GM19324 (cell line): Measurements from ENCODE around the gene SRGAP2C.
"Not testable (repeated sequence)": the region's sequence is repeated elsewhere in the genome, so short reads cannot be mapped to it uniquely, and the experiment has no call there.

ENCODE experiments used
- ATAC-seq: cut with Tn5 transposase; IDR thresholded peaks from one replicate; pipeline ENCODE4 v1.9.1; 2021; ENCODE audit warnings: mild to moderate bottlenecking, moderate library complexity; ENCODE audit not compliant: unreplicated experiment, low FRiP score

SRGAP2C gene

GRCh38 chr1:121184290-121185127 is at the start of gene SRGAP2C, which contains the start of gene FAM72B:
TSS of gene SRGAP2C (plus strand) at chr1:121184975. CDS start at chr1:121187447, 2,472 bp downstream.
TSS of gene FAM72B (minus strand) at chr1:121184340. CDS start at chr1:121183489, 851 bp downstream.
- ATAC-seq = peak; percentile 88

- ATAC-seq = not testable (repeated sequence)
Measured at GRCh38 chr1:121140393-121140792, 44.4 kb upstream of the SRGAP2C start.

- not testable (repeated sequence) for ATAC-seq
Measured at GRCh38 chr1:121148489-121149190, 36.1 kb upstream of the SRGAP2C start.

- ATAC-seq = not testable (repeated sequence)
Measured at GRCh38 chr1:121151294-121151693, 33.5 kb upstream of the SRGAP2C start.

GRCh38 chr1:121152788-121153187 is 32.0 kb upstream of the SRGAP2C start:
- ATAC-seq = not testable (repeated sequence)

GRCh38 chr1:121154811-121155210 is 30.0 kb upstream of the SRGAP2C start:
- not testable (repeated sequence) for ATAC-seq

GRCh38 chr1:121155671-121156358 is 29.0 kb upstream of the SRGAP2C start:
- ATAC-seq = not testable (repeated sequence)

- ATAC-seq = not testable (repeated sequence)
Measured at GRCh38 chr1:121156958-121157603, 27.7 kb upstream of the SRGAP2C start.

GRCh38 chr1:121157609-121158008 is 27.2 kb upstream of the SRGAP2C start:
- not testable (repeated sequence) for ATAC-seq

GRCh38 chr1:121160118-121160517 is 24.7 kb upstream of the SRGAP2C start:
- not testable (repeated sequence) for ATAC-seq

GRCh38 chr1:121161199-121161901 is 23.4 kb upstream of the SRGAP2C start:
- ATAC-seq = not testable (repeated sequence)

GRCh38 chr1:121163850-121164757 is 20.7 kb upstream of the SRGAP2C start:
- not testable (repeated sequence) for ATAC-seq

- not testable (repeated sequence) for ATAC-seq
Measured at GRCh38 chr1:121165296-121165695, 19.5 kb upstream of the SRGAP2C start.

GRCh38 chr1:121167225-121167738 is 17.5 kb upstream of the SRGAP2C start:
- ATAC-seq = not testable (repeated sequence)

GRCh38 chr1:121168152-121168668 is 16.6 kb upstream of the SRGAP2C start:
- ATAC-seq = not testable (repeated sequence)

- not testable (repeated sequence) for ATAC-seq
Measured at GRCh38 chr1:121176649-121177048, 8.1 kb upstream of the SRGAP2C start.

- not testable (repeated sequence) for ATAC-seq
Measured at GRCh38 chr1:121178197-121178596, 6.6 kb upstream of the SRGAP2C start.

- ATAC-seq = not testable (repeated sequence)
Measured at GRCh38 chr1:121183867-121184266, 908 bp upstream of the SRGAP2C start.
